GM18951 (cell line): ENCODE results near the gene CATSPERE.
"Not testable (repeated sequence)": the region's sequence is repeated elsewhere in the genome, so short reads cannot be mapped to it uniquely, and the experiment has no call there.

ENCODE experiments used
- POLR2A ChIP-seq: IDR thresholded peaks from 4 replicates; pipeline ENCODE4 v1.6.1; 2011; ENCODE audit warnings: mild to moderate bottlenecking; ENCODE audit not compliant: insufficient read length, insufficient read depth; ENCODE audit errors: extremely low read depth
- in situ Hi-C: fragments of 300-500 bp; cut with MboI; formaldehyde crosslinking; loops from one replicate; pipeline ENCODE4 v1.12.0; 2022; ENCODE audit warnings: low sequenced_read_pairs, mixed read lengths, inconsistent platforms; ENCODE audit not compliant: unreplicated experiment

CATSPERE gene

GRCh38 chr1:244552336-244552735, 91.3 kb downstream of the CATSPERE start:
- in situ Hi-C loops: no loop called here
- TF ChIP-seq POLR2A: no peak

- in situ Hi-C loops: no loop called here
- no peak for TF ChIP-seq POLR2A
Observed at GRCh38 chr1:244556263-244556662, 95.2 kb downstream of the CATSPERE start.

- in situ Hi-C loops: no loop called here
- TF ChIP-seq POLR2A: no peak
Observed at GRCh38 chr1:244557565-244557964, 96.5 kb downstream of the CATSPERE start.

DNA sequence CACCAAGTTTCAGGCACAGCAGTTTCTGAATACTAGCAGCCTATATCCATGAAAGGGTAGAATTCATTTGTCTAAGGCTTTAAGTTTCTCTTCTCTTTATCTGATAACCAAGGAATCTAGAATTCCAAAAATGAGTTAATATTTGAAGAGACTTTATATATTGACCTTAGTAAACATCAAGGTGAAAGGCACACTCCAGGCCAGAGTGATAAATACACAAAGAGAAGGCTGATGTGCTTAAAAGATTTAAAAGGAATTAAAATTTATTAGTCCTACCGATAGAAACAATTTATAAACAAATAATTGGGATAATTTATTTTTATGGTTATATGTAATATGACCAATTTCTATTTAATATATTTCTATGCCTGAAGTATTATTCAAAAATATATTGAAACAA, 98.5 kb downstream of the CATSPERE start:
- in situ Hi-C loops: no loop called here

GRCh38 chr1:244562877-244563276, 101.8 kb downstream of the CATSPERE start:
- in situ Hi-C loops: not testable (repeated sequence)

More for the DNA sequence above, 98.5 kb downstream of the CATSPERE start:
- no peak for TF ChIP-seq POLR2A

- no peak for TF ChIP-seq POLR2A
- in situ Hi-C loops: no loop called here
Observed at GRCh38 chr1:244573768-244574167, 112.7 kb downstream of the CATSPERE start.

GRCh38 chr1:244576259-244576892, 115.3 kb downstream of the CATSPERE start:
- in situ Hi-C loops: no loop called here
- TF ChIP-seq POLR2A: no peak

- in situ Hi-C loops: not testable (repeated sequence)
Observed at GRCh38 chr1:244578205-244578604, 117.1 kb downstream of the CATSPERE start.

DNA sequence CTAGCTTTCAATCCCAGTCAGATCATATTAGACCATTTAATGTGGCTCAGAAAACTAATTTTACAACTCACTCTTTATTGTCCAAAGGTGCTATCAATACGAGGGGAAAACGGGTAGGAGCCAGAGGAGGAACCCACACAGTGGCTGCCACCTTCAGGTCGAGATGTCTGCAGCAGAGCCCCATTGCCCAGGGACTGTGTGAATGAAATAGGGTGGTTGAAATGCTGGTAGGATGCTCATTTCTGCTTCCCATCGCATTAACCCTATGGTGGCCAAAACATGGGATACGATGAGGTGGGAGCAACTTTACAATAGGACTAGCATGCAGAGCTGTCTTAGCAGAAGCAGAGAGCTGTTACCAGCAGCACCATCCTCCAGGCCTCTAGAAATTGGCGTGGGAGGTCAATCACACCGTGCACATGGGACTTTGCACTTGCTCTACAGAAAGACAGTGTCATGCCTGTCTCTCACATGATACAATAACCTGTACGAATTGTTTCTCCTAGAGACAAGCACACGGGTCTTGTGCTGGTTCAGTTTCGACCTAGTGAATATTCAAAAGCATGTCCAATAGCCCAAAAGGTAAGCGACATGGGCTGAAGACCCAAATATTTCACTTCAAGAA, 122.4 kb downstream of the CATSPERE start:
- no peak for TF ChIP-seq POLR2A
- in situ Hi-C loops: no loop called here

GRCh38 chr1:244585867-244586266, 124.8 kb downstream of the CATSPERE start:
- no peak for TF ChIP-seq POLR2A
- in situ Hi-C loops: no loop called here

DNA sequence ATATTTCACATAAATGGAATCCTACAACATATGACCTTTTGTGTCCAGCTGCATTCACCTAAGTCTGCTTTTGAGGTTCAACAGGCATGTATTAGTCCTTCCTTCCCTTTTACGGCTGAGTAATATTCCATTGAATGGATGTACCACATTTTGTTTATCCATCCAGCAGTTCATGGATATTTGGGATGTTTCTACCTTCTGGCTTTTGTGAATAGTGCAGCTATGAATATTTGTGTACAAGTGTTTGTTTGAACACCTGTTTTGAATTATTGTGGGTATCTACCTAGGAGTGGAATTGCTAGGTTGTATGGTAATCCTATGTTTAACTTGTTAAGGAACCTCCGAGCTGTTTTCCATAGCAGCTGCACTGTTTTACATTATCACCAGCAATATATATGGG, 129.6 kb downstream of the CATSPERE start:
- in situ Hi-C loops: no loop called here
- TF ChIP-seq POLR2A: no peak

- in situ Hi-C loops: no loop called here
- TF ChIP-seq POLR2A: no peak
Observed at GRCh38 chr1:244598611-244599010, 137.5 kb downstream of the CATSPERE start.

DNA sequence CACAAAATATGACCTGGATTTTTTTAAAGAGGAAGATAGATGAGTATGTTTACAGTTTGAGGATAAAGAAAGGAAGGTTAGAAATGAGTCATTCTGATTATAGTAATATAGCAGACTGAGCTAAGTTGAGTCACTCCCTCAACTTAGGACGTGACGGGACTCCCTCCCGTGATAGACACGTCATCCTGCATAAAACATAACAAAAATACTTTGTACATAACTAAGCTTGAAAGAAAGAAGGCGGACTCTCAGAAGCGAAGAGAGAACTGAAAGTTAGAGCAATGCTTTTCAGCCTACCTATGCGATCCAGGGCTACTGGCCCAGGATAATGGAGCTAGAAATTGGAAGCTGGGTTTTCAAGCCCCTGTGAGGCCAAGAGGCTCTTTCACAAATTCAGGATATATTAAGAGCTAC, 138.9 kb downstream of the CATSPERE start:
- in situ Hi-C loops: loop anchor here (10.0 kb wide), 2 partner anchors 195 to 445 kb away; no protein-coding TSS in a partner anchor

GRCh38 chr1:244601336-244601735, 140.3 kb downstream of the CATSPERE start:
- in situ Hi-C loops: loop anchor here (10.0 kb wide), 2 partner anchors 193 to 443 kb away; no protein-coding TSS in a partner anchor
- TF ChIP-seq POLR2A: no peak

More for the DNA sequence above, 138.9 kb downstream of the CATSPERE start:
- no peak for TF ChIP-seq POLR2A
